ENCODE measurements around the gene TENT4A. TPM values are rescaled to one million over a fixed set of nuclear protein-coding genes. Genes with fewer than 3 reads are reported as not detected.

The TENT4A gene
- total and polyA plus RNA-seq, 2 experiments from 2014 or later, result 6.8 to 14.1 TPM

- Histone ChIP-seq H3K4me1 (ENCODE audit: insufficient read depth) (peaks cover 6% of the 10 kb centered on the region), H3K4me3 (no peak overlapping the region), H2AFZ (no peak overlapping the region), H3K36me3 (replicated peaks; ENCODE audit: insufficient read depth, low read depth) (no peaks in the 10 kb centered on the region), H3K79me2 (peaks cover 100% of the 10 kb centered on the region), H4K20me1 (ENCODE audit: insufficient read depth, poor library complexity, severe bottlenecking) (peaks cover 100% of the 10 kb centered on the region), H3K27ac (no peak overlapping the region), H3K9me2 (replicated peaks; ENCODE audit: insufficient read depth) (no peaks in the 10 kb centered on the region), H3K9me3 (ENCODE audit: low read depth) (no peaks in the 10 kb centered on the region), H3K4me2 (no peak overlapping the region), H3K27me3 (no peaks in the 10 kb centered on the region)
- 96% methylated on average over 8 of the region's 8 CpGs for WGBS (ENCODE audit: low lambda C conversion rate, missing lambda C conversion rate)
- DNase-seq (ENCODE audit: low spot score), result no peak
- TF ChIP-seq CTCF (IDR thresholded peaks at IDR 0.05; ENCODE audit: poor library complexity) (no peak), EZH2 (IDR thresholded peaks at IDR 0.05; ENCODE audit: borderline replicate concordance) (no peak), EZH2phosphoT487 (IDR thresholded peaks at IDR 0.05; ENCODE audit: low read depth, severe bottlenecking, unreplicated experiment) (no peak)
These were observed 11.2 kb downstream of the TENT4A start for GRCh38 chr5:6724321-6724929.

GRCh38 chr5:6725421-6725820 is 12.2 kb downstream of the TENT4A start:
- H3K4me3 ChIP-seq, result no peak overlapping the region
- H3K27ac ChIP-seq, result no peak overlapping the region
- no peaks in the 10 kb centered on the region for H3K9me3 ChIP-seq (ENCODE audit: low read depth)
- no peak overlapping the region for H3K4me2 ChIP-seq
- H3K36me3 ChIP-seq (replicated peaks; ENCODE audit: insufficient read depth, low read depth), result no peaks in the 10 kb centered on the region
- no peak for DNase-seq (ENCODE audit: low spot score)
- no peak overlapping the region for H2AFZ ChIP-seq
- 93% methylated on average over 4 of the region's 4 CpGs for WGBS (ENCODE audit: low lambda C conversion rate, missing lambda C conversion rate)
- peaks cover 100% of the 10 kb centered on the region for H3K79me2 ChIP-seq
- no peaks in the 10 kb centered on the region for H3K9me2 ChIP-seq (replicated peaks; ENCODE audit: insufficient read depth)
- no peaks in the 10 kb centered on the region for H3K27me3 ChIP-seq
- peaks cover 13% of the 10 kb centered on the region for H3K4me1 ChIP-seq (ENCODE audit: insufficient read depth)
- H4K20me1 ChIP-seq (ENCODE audit: insufficient read depth, poor library complexity, severe bottlenecking), result peaks cover 100% of the 10 kb centered on the region
- TF ChIP-seq EZH2phosphoT487 (IDR thresholded peaks at IDR 0.05; ENCODE audit: low read depth, severe bottlenecking, unreplicated experiment) (no peak), CTCF (IDR thresholded peaks at IDR 0.05; ENCODE audit: poor library complexity) (no peak), EZH2 (IDR thresholded peaks at IDR 0.05; ENCODE audit: borderline replicate concordance) (no peak)

GRCh38 chr5:6726006-6726405 is 12.8 kb downstream of the TENT4A start:
- no peak for DNase-seq (ENCODE audit: low spot score)
- Histone ChIP-seq H3K9me2 (replicated peaks; ENCODE audit: insufficient read depth) (no peaks in the 10 kb centered on the region), H3K4me1 (ENCODE audit: insufficient read depth) (peaks cover 12% of the 10 kb centered on the region), H3K27ac (no peak overlapping the region), H3K9me3 (ENCODE audit: low read depth) (no peaks in the 10 kb centered on the region), H3K27me3 (no peaks in the 10 kb centered on the region), H3K4me2 (no peak overlapping the region), H3K36me3 (replicated peaks; ENCODE audit: insufficient read depth, low read depth) (no peaks in the 10 kb centered on the region), H2AFZ (no peak overlapping the region), H3K4me3 (no peak overlapping the region), H4K20me1 (ENCODE audit: insufficient read depth, poor library complexity, severe bottlenecking) (peaks cover 100% of the 10 kb centered on the region), H3K79me2 (peaks cover 98% of the 10 kb centered on the region)
- TF ChIP-seq EZH2 (IDR thresholded peaks at IDR 0.05; ENCODE audit: borderline replicate concordance) (no peak), EZH2phosphoT487 (IDR thresholded peaks at IDR 0.05; ENCODE audit: low read depth, severe bottlenecking, unreplicated experiment) (no peak), CTCF (IDR thresholded peaks at IDR 0.05; ENCODE audit: poor library complexity) (no peak)
- 90% methylated on average over 9 of the region's 9 CpGs for WGBS (ENCODE audit: low lambda C conversion rate, missing lambda C conversion rate)

All from hepatocyte (in vitro differentiated cells).